Fibroblast of skin of right quadriceps (primary cell): ENCODE results near the gene OR4D2.

Experiments used
- DNase-seq: peaks from one replicate; pipeline ENCODE4 v3.0.0-alpha.2; 2013

The OR4D2 gene

GRCh38 chr17:58176200-58176599 is 9.4 kb downstream of the OR4D2 start:
- DNase-seq = no peak

- no peak for DNase-seq
Measured at GRCh38 chr17:58181796-58182195, 15.0 kb downstream of the OR4D2 start.

GRCh38 chr17:58183514-58183913 is 16.7 kb downstream of the OR4D2 start:
- no peak for DNase-seq

- DNase-seq = peak; percentile 67
Measured at GRCh38 chr17:58184308-58184985, 17.7 kb downstream of the OR4D2 start.

GRCh38 chr17:58184986-58185761 is 18.4 kb downstream of the OR4D2 start:
- no peak for DNase-seq

GRCh38 chr17:58186591-58186990 is 19.8 kb downstream of the OR4D2 start:
- DNase-seq = no peak

GRCh38 chr17:58187063-58187462 is 20.3 kb downstream of the OR4D2 start:
- no peak for DNase-seq

GRCh38 chr17:58187675-58188074 is 20.9 kb downstream of the OR4D2 start:
- no peak for DNase-seq

GRCh38 chr17:58189436-58190146 is 22.8 kb downstream of the OR4D2 start:
- DNase-seq = peak; percentile 85

- DNase-seq = no peak
Measured at GRCh38 chr17:58191241-58191896, 24.6 kb downstream of the OR4D2 start.

GRCh38 chr17:58192612-58193011 is 25.8 kb downstream of the OR4D2 start, which contains the start of gene EPX:
EPX (plus strand) TSS chr17:58192726; CDS start chr17:58192847, 121 bp downstream.
- no peak for DNase-seq

- no peak for DNase-seq
Measured at GRCh38 chr17:58193641-58194255, 27.0 kb downstream of the OR4D2 start.

GRCh38 chr17:58195518-58196123 is 28.8 kb downstream of the OR4D2 start:
- DNase-seq = no peak

GRCh38 chr17:58196610-58197009 is 29.8 kb downstream of the OR4D2 start:
- DNase-seq = no peak

GRCh38 chr17:58200024-58200633 is 33.3 kb downstream of the OR4D2 start:
- peak; percentile 49 for DNase-seq

- no peak for DNase-seq
Measured at GRCh38 chr17:58202859-58203258, 36.1 kb downstream of the OR4D2 start.

GRCh38 chr17:58204796-58205195 is 38.0 kb downstream of the OR4D2 start:
- DNase-seq = no peak

GRCh38 chr17:58205936-58206335 is 39.2 kb downstream of the OR4D2 start:
- no peak for DNase-seq

GRCh38 chr17:58207451-58207850 is 40.7 kb downstream of the OR4D2 start:
- DNase-seq = no peak

GRCh38 chr17:58208344-58208743 is 41.6 kb downstream of the OR4D2 start:
- no peak for DNase-seq

- DNase-seq = no peak
Measured at GRCh38 chr17:58210922-58211321, 44.1 kb downstream of the OR4D2 start.

GRCh38 chr17:58215685-58216084 is 48.9 kb downstream of the OR4D2 start:
- no peak for DNase-seq
